HG02588 (cell line): ENCODE results near the gene TSHZ2.
"Not testable (repeated sequence)": the region's sequence is repeated elsewhere in the genome, so short reads cannot be mapped to it uniquely, and the experiment has no call there.

Experiments
- ATAC-seq: cut with Tn5 transposase; IDR thresholded peaks from one replicate; pipeline ENCODE4 v1.9.1; 2021; ENCODE audit warnings: mild to moderate bottlenecking, moderate library complexity; ENCODE audit not compliant: unreplicated experiment

Gene TSHZ2

DNA sequence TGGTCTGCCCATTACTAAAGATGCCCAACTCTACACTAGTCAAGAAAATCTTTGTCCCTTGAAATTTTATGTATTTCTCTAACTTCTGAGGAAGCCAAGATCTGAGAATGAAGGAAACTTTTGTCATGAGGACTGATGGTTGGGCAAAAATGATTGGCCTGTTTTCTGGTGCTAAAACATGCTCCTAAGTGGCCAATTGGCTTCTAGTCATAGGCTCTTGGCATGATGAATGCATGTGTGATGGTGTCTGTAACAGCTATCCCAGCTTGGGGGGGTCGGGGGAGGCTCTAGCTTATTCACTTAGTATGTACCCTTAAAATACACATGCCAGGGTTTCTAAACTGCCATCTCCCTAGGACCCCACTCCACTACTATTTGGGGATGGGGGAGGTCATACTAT is 392.9 kb downstream of the TSHZ2 start:
- ATAC-seq = no peak

- ATAC-seq = no peak
Measured at GRCh38 chr20:53365539-53366075, 393.4 kb downstream of the TSHZ2 start.

GRCh38 chr20:53366928-53367327 is 394.8 kb downstream of the TSHZ2 start:
- not testable (repeated sequence) for ATAC-seq

DNA sequence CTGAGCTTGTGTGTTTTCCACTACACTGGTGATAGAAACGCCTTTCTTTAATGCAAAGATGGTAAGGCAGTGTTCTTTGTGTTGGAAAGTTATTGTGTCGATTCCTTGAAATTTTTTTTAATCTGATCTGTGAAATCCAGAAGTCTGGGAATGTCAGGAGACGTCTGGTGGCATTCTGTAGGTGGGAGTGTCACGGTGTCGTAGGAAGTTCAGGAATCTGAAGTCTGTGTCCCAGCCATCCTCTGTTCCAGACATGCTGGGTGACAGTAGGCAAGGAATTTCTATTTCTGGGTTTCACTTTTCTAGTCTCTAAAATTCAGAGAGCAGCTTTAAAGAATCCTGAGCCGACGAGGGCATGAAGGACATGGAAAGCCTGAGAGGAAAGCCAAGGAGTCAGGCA is 397.7 kb downstream of the TSHZ2 start:
- no peak for ATAC-seq

- ATAC-seq = no peak
Measured at GRCh38 chr20:53370345-53370961, 398.3 kb downstream of the TSHZ2 start.

GRCh38 chr20:53371216-53371615 is 399.1 kb downstream of the TSHZ2 start:
- ATAC-seq = no peak

DNA sequence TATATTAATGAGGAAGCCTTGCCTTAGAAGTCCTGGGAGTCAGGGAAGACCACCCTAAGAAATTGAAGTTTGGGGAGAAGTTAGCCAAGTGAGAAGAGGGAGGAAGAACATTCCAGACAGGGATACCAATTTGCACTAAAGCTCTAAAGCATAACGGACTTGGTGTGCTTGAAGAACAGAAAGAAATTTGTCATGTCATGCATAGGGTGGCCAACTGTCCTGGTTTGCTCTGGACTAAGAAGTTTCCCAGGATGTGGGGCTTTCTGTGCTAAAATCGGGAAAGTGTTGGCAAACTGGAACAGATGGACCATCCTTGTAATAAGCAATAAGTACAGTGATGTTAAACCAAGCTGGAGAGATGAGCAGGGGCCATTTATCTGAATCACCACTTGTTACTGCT is 403.9 kb downstream of the TSHZ2 start:
- no peak for ATAC-seq

DNA sequence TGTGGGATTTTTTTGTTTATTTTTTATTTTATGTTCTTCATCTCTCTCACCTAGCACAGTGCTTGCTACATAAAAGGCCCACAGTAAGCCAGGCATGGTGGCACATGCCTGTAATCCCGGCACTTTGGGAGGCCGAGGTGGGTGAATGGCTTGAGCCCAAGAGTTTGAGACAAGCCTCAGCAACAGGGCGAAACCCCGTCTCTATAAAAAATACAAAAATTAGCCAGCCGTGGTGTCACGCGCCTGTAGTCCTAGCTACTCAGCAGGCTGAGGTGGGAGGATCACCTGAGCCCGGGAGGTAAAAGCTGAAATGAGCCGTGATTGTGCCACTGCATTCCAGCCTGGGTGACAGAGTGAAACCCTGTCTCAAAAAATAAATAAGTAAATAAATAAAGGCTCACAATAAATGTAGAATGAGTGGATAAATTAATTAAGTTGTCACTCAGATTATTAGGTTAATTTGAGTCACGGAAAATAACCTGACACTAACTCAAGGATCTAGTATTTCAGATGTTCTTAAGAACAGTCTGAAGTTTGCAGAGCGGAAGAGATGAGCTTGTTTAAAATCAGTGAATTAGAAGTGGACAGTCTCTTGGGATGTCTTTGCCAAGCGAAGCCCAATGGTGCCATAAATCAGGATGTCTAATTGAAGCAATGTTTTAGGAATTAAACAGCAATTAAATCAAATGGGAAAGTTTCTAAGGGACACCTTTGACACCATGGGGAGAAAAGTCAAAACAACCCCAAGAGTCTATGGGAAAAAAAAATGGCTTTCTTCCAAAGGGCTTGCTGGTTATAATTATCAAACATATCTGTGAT is 407.1 kb downstream of the TSHZ2 start:
- ATAC-seq = no peak

DNA sequence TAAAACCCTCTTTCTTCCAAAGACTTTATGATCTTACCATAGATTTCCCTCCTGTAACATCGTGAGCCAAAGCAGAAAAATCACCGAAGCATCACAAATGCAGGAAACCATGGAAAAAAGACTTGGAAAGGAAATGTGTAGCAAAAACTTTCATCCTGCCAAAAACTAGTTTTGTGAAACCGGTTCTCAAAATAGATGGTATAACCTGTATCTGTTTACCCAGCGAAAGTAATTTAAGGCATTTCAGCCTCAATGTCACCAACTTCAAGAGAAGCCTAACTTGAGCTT is 407.6 kb downstream of the TSHZ2 start:
- no peak for ATAC-seq

- ATAC-seq = no peak
Measured at GRCh38 chr20:53381568-53382262, 409.6 kb downstream of the TSHZ2 start.

GRCh38 chr20:53382263-53382844 is 410.2 kb downstream of the TSHZ2 start:
- no peak for ATAC-seq

GRCh38 chr20:53383916-53384315 is 411.8 kb downstream of the TSHZ2 start:
- ATAC-seq = no peak

GRCh38 chr20:53384392-53384791 is 412.2 kb downstream of the TSHZ2 start:
- ATAC-seq = no peak

DNA sequence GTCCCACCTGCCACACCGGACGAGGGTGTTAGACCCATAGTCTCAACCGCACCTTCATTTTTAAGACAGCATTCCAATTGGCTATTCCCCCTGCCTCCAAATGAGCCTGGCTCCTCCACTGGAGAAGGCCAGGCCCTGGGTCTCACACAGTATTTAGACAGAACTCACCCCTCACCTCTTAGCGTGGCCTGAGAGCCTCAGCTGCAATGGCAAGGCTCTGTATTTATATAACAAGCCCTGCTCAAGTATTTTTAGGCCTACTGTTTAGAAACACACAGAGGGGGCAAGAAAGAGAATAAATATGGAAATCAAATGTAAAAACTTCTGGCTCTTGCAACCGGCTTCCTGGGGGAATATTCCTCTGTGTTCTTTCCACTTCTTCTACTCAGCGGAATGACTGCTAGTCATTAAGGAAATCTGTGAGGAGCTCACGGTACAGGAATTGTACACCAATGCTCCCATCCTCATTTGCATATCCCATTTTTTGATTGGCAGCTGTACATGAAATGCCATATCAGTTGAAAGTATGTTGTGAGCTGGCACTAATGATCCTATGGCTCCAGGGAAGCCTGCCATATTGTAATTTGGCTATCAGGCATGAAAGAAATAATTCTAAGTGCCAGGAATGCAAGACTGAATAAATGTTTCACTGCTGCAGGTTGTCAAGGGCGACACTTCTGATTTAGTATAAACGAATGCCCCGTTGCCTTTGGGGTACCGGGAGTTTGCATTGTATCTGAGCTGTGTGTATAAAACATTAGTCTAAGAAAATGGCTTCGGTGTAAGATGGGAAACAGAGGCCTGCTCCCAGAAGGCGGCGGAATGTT is 414.0 kb downstream of the TSHZ2 start:
- no peak for ATAC-seq

DNA sequence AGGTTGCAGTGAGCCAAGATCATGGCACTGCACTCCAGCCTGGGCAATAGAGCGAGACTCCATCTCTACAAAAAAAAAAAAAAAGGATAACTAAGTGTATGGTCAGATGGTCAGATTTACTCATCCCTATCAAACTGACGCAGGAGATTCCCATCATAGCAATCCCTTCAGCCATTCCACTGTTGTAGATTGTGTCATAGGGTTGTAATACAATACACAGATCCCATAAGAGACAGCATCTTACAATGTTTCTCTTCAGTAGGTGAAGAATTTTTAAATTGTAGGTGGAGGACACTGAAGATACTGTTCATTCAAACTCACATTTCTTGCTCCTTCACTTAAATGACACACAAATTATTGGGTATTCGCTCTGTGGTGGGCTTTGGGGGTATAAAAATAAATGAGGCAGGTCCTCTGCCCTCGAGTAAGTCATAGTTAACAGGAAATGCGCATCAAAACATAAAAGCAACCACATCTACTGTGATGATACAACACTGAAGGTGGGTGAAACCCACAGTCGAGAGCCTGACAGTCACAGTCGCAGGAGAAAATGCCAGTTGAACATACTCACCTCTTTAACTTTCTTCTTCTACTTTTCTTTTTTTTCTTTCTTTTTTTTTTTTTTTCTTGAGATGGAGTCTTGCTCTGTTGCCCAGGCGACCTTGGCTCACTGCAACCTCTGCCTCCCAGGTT is 416.0 kb downstream of the TSHZ2 start:
- ATAC-seq = no peak

GRCh38 chr20:53389516-53390300 is 417.6 kb downstream of the TSHZ2 start:
- no peak for ATAC-seq

DNA sequence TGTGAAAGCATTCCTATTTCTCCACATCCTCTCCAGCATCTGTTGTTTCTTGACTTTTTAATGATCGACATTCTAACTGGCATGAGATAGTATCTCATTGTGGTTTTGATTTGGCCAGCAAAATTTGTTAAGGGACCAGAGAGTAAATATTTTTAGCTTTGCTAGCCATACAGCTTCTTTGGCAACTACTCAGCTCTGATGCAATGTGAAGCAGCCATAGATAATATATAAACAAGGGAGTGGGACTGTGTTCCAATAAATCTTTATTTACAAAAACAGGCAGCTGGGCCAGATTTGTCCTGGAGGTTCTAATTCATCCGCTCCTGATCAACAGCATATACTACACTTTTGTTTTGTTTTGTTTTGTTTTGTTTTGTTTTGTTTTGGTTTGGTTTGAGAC is 418.6 kb downstream of the TSHZ2 start:
- no peak for ATAC-seq

DNA sequence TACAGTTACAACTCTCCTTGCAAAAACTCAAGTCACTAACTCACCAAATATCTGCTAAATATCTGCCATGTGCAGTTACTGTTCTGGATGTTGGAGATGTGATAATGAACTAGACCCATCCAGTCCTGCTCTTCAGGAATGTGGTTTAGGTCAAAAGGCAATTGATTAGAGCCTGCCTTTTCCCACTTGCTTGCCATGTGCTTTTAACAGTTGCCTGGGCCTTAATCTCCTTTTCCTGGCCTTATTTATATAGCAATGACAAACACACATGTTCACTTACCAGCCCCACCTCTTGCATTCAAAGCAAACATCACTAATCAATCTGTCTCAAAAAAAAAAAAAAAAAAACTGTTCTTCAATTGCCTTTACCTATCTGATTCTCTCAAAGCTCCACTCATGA is 422.3 kb downstream of the TSHZ2 start:
- no peak for ATAC-seq

GRCh38 chr20:53395188-53395923 is 423.2 kb downstream of the TSHZ2 start:
- ATAC-seq = no peak
